ENCODE results near the gene OR10J5. TPM values are rescaled to one million over a fixed set of nuclear protein-coding genes. Genes with fewer than 3 reads are reported as not detected.
"Not testable (repeated sequence)": the region's sequence is repeated elsewhere in the genome, so short reads cannot be mapped to it uniquely, and the experiment has no call there.

The OR10J5 gene
- total RNA-seq, 1 donor from 2014 or later = not detected

DNA sequence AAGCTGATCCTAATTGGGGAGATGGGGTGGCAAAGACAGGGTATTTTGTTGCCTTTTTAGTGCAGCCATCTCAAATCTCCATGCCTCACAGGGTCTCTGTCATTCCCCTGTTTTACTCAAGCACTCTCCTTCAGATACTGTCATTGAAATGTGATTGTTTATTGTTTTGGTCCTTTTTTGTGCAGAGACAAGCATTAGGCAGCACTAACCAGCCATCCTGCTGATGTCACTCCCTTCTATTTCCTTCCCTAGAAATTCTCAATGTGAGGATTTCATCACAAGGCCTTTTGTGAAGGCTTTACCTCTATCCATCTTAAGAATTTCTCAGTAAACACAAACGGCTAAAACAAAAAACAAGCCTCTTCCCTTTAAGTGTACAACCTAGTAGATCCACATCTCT, 34.7 kb downstream of the OR10J5 start:
- FAIRE-seq (no peak), DNase-seq (ENCODE audit: low read depth) (no peak)
- H3K4me1 ChIP-seq (ENCODE audit: insufficient read depth, low read length) = no peaks in the 10 kb centered on the region
- H3K4me2 ChIP-seq (ENCODE audit: low read length) = no peak overlapping the region
- no peaks in the 10 kb centered on the region for H3K79me2 ChIP-seq (ENCODE audit: insufficient read depth, low read length)
- no peak overlapping the region for H2AFZ ChIP-seq (ENCODE audit: low read depth, low read length)
- H3K27me3 Mint-ChIP-seq (ENCODE audit: low read depth, unreplicated experiment) = no peaks in the 10 kb centered on the region
- no peak overlapping the region for H3K27ac ChIP-seq (ENCODE audit: low read depth, low read length)
- no peaks in the 10 kb centered on the region for H3K9me3 Mint-ChIP-seq (ENCODE audit: unreplicated experiment)
- H3K36me3 ChIP-seq (ENCODE audit: insufficient read depth, low read length) = no peaks in the 10 kb centered on the region
- no peak overlapping the region for H3K4me3 ChIP-seq (ENCODE audit: insufficient read depth, low read depth, low read length)
- H3K9me3 ChIP-seq (ENCODE audit: insufficient read depth, low read depth, low read length) = no peaks in the 10 kb centered on the region
- no peak overlapping the region for H3K4me3 Mint-ChIP-seq (ENCODE audit: unreplicated experiment)
- no peak overlapping the region for H3K27ac Mint-ChIP-seq (ENCODE audit: unreplicated experiment)
- no peaks in the 10 kb centered on the region for H3K4me1 Mint-ChIP-seq (ENCODE audit: low read depth, unreplicated experiment)
- no peaks in the 10 kb centered on the region for H3K36me3 Mint-ChIP-seq (ENCODE audit: low read depth, unreplicated experiment)
- TF ChIP-seq, protein P1, sequence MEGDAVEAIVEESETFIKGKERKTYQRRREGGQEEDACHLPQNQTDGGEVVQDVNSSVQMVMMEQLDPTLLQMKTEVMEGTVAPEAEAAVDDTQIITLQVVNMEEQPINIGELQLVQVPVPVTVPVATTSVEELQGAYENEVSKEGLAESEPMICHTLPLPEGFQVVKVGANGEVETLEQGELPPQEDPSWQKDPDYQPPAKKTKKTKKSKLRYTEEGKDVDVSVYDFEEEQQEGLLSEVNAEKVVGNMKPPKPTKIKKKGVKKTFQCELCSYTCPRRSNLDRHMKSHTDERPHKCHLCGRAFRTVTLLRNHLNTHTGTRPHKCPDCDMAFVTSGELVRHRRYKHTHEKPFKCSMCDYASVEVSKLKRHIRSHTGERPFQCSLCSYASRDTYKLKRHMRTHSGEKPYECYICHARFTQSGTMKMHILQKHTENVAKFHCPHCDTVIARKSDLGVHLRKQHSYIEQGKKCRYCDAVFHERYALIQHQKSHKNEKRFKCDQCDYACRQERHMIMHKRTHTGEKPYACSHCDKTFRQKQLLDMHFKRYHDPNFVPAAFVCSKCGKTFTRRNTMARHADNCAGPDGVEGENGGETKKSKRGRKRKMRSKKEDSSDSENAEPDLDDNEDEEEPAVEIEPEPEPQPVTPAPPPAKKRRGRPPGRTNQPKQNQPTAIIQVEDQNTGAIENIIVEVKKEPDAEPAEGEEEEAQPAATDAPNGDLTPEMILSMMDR (IDR thresholded peaks at IDR 0.05; ENCODE audit: insufficient read depth, low read depth, low read length) = no peak
- TF ChIP-seq EZH2 (IDR thresholded peaks at IDR 0.05; ENCODE audit: insufficient read depth, low read length) = no peak
- no peaks in the 10 kb centered on the region for H3K27me3 ChIP-seq (ENCODE audit: insufficient read depth, low read length)
- no peaks in the 10 kb centered on the region for H4K20me1 ChIP-seq (ENCODE audit: insufficient read depth, low read length)
- no peak overlapping the region for H3K9ac ChIP-seq (ENCODE audit: low read length)

DNA sequence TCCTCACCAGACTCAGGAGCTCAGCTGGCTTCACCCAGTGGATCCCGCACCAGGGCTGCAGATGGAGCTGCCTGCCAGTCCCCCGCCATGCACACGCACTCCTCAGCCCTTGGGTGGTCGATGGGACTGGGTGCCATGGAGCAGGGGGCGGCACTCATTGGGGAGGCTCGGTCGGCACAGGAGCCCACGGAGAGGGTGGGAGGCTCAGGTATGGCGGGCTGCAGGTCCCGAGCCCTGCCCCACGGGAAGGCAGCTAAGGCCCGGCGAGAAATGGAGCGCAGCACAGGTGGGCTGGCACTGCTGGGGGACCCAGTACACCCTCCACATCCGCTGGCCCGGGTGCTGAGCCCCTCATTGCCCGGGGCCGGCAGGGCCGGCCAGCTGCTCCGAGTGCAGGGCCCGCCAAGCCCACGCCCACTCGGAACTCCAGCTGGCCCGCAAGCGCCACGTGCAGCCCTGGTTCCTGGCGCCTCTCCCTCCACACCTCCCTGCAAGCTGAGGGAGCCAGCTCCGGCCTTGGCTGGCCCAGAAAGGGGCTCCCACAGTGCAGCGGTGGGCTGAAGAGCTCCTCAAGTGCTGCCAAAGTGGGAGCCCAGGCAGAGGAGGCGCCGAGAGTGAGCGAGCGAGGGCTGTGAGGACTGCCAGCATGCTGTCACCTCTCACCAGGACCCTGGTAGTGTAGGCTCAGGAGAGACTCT, 41.1 kb downstream of the OR10J5 start:
- H3K27ac ChIP-seq (ENCODE audit: low read depth, low read length); H3K9ac ChIP-seq (ENCODE audit: low read length); H3K4me1 ChIP-seq (ENCODE audit: insufficient read depth, low read length); H3K36me3 ChIP-seq (ENCODE audit: insufficient read depth, low read length); FAIRE-seq; H3K4me3 Mint-ChIP-seq (ENCODE audit: unreplicated experiment); H3K27me3 Mint-ChIP-seq (ENCODE audit: low read depth, unreplicated experiment); H3K27me3 ChIP-seq (ENCODE audit: insufficient read depth, low read length); H4K20me1 ChIP-seq (ENCODE audit: insufficient read depth, low read length); H3K36me3 Mint-ChIP-seq (ENCODE audit: low read depth, unreplicated experiment); H3K4me2 ChIP-seq (ENCODE audit: low read length); H3K9me3 ChIP-seq (ENCODE audit: insufficient read depth, low read depth, low read length); H3K4me3 ChIP-seq (ENCODE audit: insufficient read depth, low read depth, low read length); H3K79me2 ChIP-seq (ENCODE audit: insufficient read depth, low read length); H2AFZ ChIP-seq (ENCODE audit: low read depth, low read length); H3K27ac Mint-ChIP-seq (ENCODE audit: unreplicated experiment); DNase-seq (ENCODE audit: low read depth); H3K9me3 Mint-ChIP-seq (ENCODE audit: unreplicated experiment): not testable (repeated sequence)
- H3K4me1 Mint-ChIP-seq (ENCODE audit: low read depth, unreplicated experiment) = peaks cover 14% of the 10 kb centered on the region

DNA sequence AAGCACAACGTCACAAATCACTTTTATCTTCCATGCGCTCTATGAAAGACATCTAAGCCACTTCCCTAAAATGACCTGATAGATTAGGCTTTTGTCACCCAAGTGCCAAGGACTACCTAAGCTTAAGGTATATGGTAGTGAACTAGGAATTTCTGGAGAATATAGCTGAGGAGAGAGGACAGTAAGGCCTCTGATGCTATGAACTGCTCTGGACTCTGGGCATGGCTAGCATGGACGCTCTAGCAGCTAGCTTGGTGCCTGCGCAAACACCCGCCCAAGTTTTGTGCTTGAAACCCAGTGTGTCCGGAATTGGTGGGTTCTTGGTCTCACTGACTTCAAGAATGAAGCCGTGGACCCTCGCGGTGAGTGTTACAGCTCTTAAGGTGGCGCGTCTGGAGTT, 42.5 kb downstream of the OR10J5 start:
- no peaks in the 10 kb centered on the region for H3K9me3 ChIP-seq (ENCODE audit: insufficient read depth, low read depth, low read length)
- no peaks in the 10 kb centered on the region for H3K36me3 Mint-ChIP-seq (ENCODE audit: low read depth, unreplicated experiment)
- peak overlapping the region; percentile 21 for H3K27ac ChIP-seq (ENCODE audit: low read depth, low read length)
- no peaks in the 10 kb centered on the region for H3K27me3 Mint-ChIP-seq (ENCODE audit: low read depth, unreplicated experiment)
- no peak overlapping the region for H3K4me3 Mint-ChIP-seq (ENCODE audit: unreplicated experiment)
- DNase-seq (ENCODE audit: low read depth) = no peak
- H3K4me3 ChIP-seq (ENCODE audit: insufficient read depth, low read depth, low read length) = no peak overlapping the region
- peaks cover 14% of the 10 kb centered on the region for H3K4me1 Mint-ChIP-seq (ENCODE audit: low read depth, unreplicated experiment)
- TF ChIP-seq EZH2 (IDR thresholded peaks at IDR 0.05; ENCODE audit: insufficient read depth, low read length) = no peak
- TF ChIP-seq, protein P1 (IDR thresholded peaks at IDR 0.05; ENCODE audit: insufficient read depth, low read depth, low read length) = no peak
- no peaks in the 10 kb centered on the region for H4K20me1 ChIP-seq (ENCODE audit: insufficient read depth, low read length)
- H2AFZ ChIP-seq (ENCODE audit: low read depth, low read length) = no peak overlapping the region
- no peaks in the 10 kb centered on the region for H3K36me3 ChIP-seq (ENCODE audit: insufficient read depth, low read length)
- H3K79me2 ChIP-seq (ENCODE audit: insufficient read depth, low read length) = no peaks in the 10 kb centered on the region
- H3K27me3 ChIP-seq (ENCODE audit: insufficient read depth, low read length) = no peaks in the 10 kb centered on the region
- H3K4me2 ChIP-seq (ENCODE audit: low read length) = no peak overlapping the region
- peak overlapping the region; percentile 96 for H3K27ac Mint-ChIP-seq (ENCODE audit: unreplicated experiment)
- H3K9ac ChIP-seq (ENCODE audit: low read length) = no peak overlapping the region
- no peaks in the 10 kb centered on the region for H3K4me1 ChIP-seq (ENCODE audit: insufficient read depth, low read length)
- no peaks in the 10 kb centered on the region for H3K9me3 Mint-ChIP-seq (ENCODE audit: unreplicated experiment)
- FAIRE-seq = no peak
